Astrocyte (in vitro differentiated cells and primary cell): ENCODE measurements around the gene SLC36A1.

Experiments used
- CTCF ChIP-seq: IDR thresholded peaks from 2 replicates; pipeline ENCODE4 v1.5.1; 2011; ENCODE audit warnings: low read depth, mild to moderate bottlenecking, inconsistent platforms, low read length, moderate library complexity; ENCODE audit not compliant: insufficient read depth
- EZH2 ChIP-seq: IDR thresholded peaks from 2 replicates; pipeline ENCODE4 v1.6.1; 2012; ENCODE audit warnings: mild to moderate bottlenecking, low read length, inconsistent platforms; ENCODE audit not compliant: insufficient read depth

GRCh38 chr5:151417712-151418111 lies 29.7 kb upstream of the SLC36A1 start:
- TF ChIP-seq EZH2 (no peak), CTCF (no peak)
